ENCODE measurements around the gene MRGPRF. TPM values are rescaled to one million over a fixed set of nuclear protein-coding genes. Genes with fewer than 3 reads are reported as not detected.
A peak's percentile ranks its signal among the peaks of the same experiment; 100 is the strongest.

MRGPRF gene
- polyA plus RNA-seq, 1 donor from 2014 or later: not detected

DNA sequence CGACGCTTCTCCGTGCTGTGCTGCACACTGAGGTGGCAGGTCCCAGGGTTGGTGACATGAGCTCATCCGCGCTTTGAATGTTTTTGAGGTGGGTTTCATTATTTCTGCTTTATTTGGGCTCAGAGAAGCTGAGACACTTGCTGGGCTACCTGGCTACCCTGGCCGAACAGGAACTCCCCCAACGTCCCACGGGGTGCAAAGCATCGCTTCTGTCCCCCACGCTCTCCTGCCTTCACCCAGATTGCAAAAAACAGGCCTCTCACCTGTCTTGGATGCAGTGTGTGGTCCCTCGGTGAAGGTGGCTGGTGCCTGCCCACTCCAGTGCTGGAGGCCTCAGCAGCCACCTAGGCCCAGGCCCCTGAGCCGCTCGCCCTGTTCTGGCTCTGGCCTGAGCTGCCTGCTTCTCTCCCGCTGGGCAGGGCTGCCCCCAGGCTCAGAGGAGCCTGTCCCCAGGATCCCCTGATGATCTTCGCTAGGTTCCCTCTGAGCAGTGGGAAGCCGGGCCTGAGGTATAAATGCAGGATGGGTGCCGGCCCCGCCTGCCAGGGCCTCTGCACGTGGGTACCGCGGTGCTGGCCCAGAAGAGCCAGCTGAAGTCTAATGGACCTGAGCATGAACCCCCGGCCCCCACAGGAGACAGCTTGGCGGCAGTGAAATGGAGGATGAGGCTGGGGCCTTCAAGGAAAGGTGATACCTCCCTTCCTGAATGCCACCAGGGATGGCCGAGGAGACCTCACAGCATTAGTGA is 16.5 kb downstream of the MRGPRF start:
- Mint-ChIP-seq H3K27me3 (peaks cover 16% of the 10 kb centered on the region), H3K27ac (no peak overlapping the region), H3K36me3 (no peaks in the 10 kb centered on the region), H3K9me3 (no peaks in the 10 kb centered on the region), H3K4me3 (no peak overlapping the region), H3K4me1 (no peaks in the 10 kb centered on the region)

- H3K4me3 Mint-ChIP-seq: no peak overlapping the region
- H3K4me1 Mint-ChIP-seq: no peaks in the 10 kb centered on the region
- H3K27me3 Mint-ChIP-seq: peaks cover 19% of the 10 kb centered on the region
- H3K27ac Mint-ChIP-seq: no peak overlapping the region
- H3K36me3 Mint-ChIP-seq: no peaks in the 10 kb centered on the region
- no peaks in the 10 kb centered on the region for H3K9me3 Mint-ChIP-seq
Measured at GRCh38 chr11:68994894-68995285, 18.2 kb downstream of the MRGPRF start.

DNA sequence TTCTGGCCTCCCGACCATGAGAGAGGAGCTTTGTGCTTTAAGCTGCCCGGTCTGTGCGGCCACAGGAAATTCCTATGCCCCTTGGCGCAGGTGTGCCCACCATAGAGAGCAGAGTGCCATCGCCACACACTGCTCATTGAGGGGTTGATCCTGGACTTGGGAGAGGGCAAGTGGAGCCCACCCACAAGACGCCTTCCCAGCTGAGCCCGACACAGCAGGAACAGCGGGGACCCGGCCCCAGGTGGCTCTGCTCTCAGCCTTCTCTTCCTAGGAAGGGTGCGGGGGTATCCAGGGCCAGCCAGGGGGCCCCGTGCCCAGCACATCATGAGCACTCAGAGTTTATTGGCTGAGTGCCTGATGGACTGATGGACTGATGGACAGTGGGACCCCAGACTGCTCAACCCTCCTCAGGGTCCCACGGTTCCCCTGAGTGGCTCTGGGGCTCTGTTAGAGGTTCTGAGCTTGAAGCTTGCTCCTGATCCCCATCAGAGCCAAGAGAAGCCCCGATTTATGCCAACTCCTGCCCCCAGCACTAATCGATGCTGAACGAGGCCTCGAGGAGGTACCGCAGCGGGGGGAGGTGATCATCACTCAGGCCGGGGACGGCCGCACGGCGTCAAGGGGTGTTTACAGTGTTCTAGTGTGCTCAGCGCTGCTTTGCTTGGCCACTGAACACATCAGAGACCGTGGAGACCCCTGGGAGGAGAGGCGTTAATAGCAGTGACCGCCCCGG is 18.7 kb downstream of the MRGPRF start:
- H3K36me3 Mint-ChIP-seq: no peaks in the 10 kb centered on the region
- peaks cover 19% of the 10 kb centered on the region for H3K27me3 Mint-ChIP-seq
- H3K27ac Mint-ChIP-seq: no peak overlapping the region
- H3K4me1 Mint-ChIP-seq: no peaks in the 10 kb centered on the region
- H3K9me3 Mint-ChIP-seq: no peaks in the 10 kb centered on the region
- no peak overlapping the region for H3K4me3 Mint-ChIP-seq

DNA sequence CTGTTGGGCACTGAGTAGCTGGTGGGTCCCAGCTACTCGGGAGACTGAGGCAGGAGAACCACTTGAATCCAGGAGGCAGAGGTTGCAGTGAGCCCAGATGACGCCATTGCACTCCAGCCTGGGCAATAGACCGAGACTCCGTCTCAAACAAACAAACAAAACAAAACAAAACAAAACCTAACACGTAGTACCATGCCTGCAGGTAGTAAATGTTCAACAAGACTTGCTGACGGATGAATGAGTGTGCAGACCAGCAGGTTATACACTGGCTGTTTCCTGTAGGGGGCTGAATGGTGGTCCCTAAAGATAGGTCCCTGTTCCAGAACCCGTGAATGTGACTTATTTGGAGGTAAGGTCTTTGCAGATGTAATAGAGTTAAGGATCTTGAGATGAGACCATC is 19.5 kb downstream of the MRGPRF start:
- Mint-ChIP-seq H3K27me3 (peaks cover 19% of the 10 kb centered on the region), H3K4me3 (no peak overlapping the region), H3K27ac (no peak overlapping the region), H3K4me1 (no peaks in the 10 kb centered on the region), H3K36me3 (no peaks in the 10 kb centered on the region), H3K9me3 (no peaks in the 10 kb centered on the region)

DNA sequence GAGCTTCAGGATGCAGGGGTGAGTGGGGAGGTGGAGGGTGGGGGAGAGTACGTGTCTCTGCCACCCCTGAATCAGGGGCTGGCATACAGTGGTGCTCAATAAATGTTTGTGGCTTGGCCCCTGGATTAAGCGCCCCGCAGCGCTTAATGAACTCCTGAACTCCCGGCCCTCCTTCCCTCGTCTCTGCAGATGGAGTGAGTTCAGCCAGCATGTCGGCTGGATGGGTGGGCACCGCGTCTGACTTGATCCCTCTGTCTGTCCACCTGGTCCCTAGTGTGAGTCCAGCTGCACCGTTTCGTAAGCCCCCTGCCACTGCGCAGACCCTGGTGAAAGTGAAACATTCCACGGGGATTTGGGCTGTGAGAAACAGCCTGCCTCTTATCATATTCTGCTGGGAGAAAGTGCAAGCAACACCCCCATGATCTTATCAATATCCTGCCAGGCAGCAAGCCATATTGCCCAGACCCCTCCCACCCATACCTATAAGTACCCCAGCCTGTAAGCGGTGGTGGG is 20.2 kb downstream of the MRGPRF start:
- Mint-ChIP-seq H3K4me3 (no peak overlapping the region), H3K9me3 (no peaks in the 10 kb centered on the region), H3K27me3 (peaks cover 19% of the 10 kb centered on the region), H3K27ac (no peak overlapping the region), H3K36me3 (no peaks in the 10 kb centered on the region), H3K4me1 (no peaks in the 10 kb centered on the region)

GRCh38 chr11:68990995-68991780 is 21.9 kb downstream of the MRGPRF start:
- H3K4me3 Mint-ChIP-seq: no peak overlapping the region
- H3K36me3 Mint-ChIP-seq: peaks cover 1% of the 10 kb centered on the region
- H3K9me3 Mint-ChIP-seq: peaks cover 0 to 14% (median 5%) of the 10 kb centered on the region in 3 donors
- no peaks in the 10 kb centered on the region for H3K4me1 Mint-ChIP-seq
- H3K27me3 Mint-ChIP-seq: peaks cover 19% of the 10 kb centered on the region
- no peak overlapping the region for H3K27ac Mint-ChIP-seq

DNA sequence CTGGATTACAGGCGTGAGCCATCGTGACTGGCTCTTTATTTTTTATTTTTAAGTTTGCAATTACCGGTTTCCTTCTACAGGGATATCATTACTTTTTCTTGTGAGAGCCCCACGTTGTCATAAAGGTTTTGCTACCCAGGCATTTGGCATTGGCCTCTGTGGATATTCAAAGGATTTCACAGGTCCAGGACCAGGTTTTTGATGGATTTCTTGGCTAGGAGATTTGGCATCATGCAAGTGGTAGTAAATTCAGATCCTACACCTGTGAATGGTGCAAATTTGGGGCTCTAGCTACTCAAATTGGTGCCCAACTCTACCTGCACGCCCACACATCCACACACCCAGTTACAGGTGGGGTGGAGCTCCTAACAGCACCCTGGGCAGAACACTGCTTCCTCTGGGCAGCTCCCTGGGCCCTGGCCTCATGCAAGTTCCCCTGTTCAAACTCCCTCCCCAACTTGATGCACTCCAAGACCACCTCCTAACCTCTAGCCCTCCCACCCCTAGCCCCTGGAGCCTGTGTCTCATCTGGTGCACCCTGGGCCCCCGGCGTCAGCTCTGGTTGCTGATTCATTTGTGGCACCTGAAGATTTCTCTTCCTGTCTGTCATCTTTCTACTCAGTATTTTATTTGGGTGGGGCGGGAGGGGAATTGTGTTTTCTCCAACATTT is 23.0 kb downstream of the MRGPRF start:
- no peak overlapping the region for H3K4me3 Mint-ChIP-seq
- peaks cover 19% of the 10 kb centered on the region for H3K27me3 Mint-ChIP-seq
- no peaks in the 10 kb centered on the region for H3K4me1 Mint-ChIP-seq
- H3K27ac Mint-ChIP-seq: no peak overlapping the region
- H3K9me3 Mint-ChIP-seq: peaks cover 0 to 14% (median 5%) of the 10 kb centered on the region in 3 donors
- H3K36me3 Mint-ChIP-seq: peaks cover 1% of the 10 kb centered on the region

DNA sequence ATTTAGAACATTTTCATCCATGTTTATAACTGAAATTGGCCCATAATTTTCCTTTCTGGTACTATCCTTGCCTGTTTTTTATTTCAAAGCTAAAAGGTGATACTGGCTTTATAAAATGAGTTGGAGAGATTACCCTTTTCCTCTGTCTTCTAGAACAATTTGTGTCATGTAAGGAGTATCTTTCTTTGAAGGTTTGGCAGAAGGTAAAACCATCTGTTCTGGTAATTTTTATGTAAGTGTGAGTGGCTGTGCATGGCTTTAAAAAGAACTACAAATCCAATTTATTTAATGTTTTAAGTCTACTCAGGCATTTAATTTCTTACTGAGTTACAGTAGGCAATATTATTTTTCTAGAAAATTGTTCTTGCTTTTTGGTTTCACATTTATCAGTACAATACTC is 24.6 kb downstream of the MRGPRF start:
- H3K27me3 Mint-ChIP-seq: peaks cover 17% of the 10 kb centered on the region
- H3K4me1 Mint-ChIP-seq: no peaks in the 10 kb centered on the region
- H3K36me3 Mint-ChIP-seq: peaks cover 1% of the 10 kb centered on the region
- H3K9me3 Mint-ChIP-seq: peaks cover 0 to 14% (median 5%) of the 10 kb centered on the region in 3 donors
- H3K4me3 Mint-ChIP-seq: no peak overlapping the region
- no peak overlapping the region for H3K27ac Mint-ChIP-seq

DNA sequence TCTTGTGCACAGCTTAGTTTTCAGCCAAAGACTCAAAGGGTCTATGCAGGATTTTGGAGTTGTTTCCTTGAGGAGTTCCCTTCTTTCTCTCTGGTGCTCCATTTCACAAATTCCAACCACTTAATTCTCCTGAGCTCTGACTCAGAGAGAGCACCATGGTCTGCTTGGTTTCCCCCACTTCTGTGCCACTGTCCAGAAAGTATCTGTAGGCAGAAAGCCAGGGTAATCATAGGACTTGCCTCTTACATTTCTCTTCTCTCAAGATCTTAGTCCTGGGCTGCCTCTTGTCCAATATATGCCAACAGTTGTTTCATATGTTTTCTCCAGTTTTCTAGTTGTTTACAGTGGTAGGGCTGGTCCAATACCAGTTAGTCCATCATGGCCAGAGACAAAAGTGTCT is 25.8 kb downstream of the MRGPRF start:
- no peak overlapping the region for H3K4me3 Mint-ChIP-seq
- H3K36me3 Mint-ChIP-seq: peaks cover 3% of the 10 kb centered on the region
- H3K27me3 Mint-ChIP-seq: peaks cover 7% of the 10 kb centered on the region
- H3K9me3 Mint-ChIP-seq: peaks cover 0 to 18% (median 7%) of the 10 kb centered on the region in 3 donors
- no peaks in the 10 kb centered on the region for H3K4me1 Mint-ChIP-seq
- H3K27ac Mint-ChIP-seq: no peak overlapping the region

- no peak overlapping the region for H3K4me3 Mint-ChIP-seq
- no peak overlapping the region for H3K27ac Mint-ChIP-seq
- H3K36me3 Mint-ChIP-seq: peaks cover 5% of the 10 kb centered on the region
- H3K27me3 Mint-ChIP-seq: peaks cover 7% of the 10 kb centered on the region
- H3K9me3 Mint-ChIP-seq: peaks cover 5 to 25% (median 13%) of the 10 kb centered on the region in 3 donors
- H3K4me1 Mint-ChIP-seq: no peaks in the 10 kb centered on the region
Measured at GRCh38 chr11:68983801-68984200, 29.2 kb downstream of the MRGPRF start.

- Mint-ChIP-seq H3K4me1 (peaks cover 0 to 2% (median 0%) of the 10 kb centered on the region in 3 donors), H3K36me3 (peaks cover 5% of the 10 kb centered on the region)
Measured at GRCh38 chr11:68982134-68982533, 30.9 kb downstream of the MRGPRF start.

DNA sequence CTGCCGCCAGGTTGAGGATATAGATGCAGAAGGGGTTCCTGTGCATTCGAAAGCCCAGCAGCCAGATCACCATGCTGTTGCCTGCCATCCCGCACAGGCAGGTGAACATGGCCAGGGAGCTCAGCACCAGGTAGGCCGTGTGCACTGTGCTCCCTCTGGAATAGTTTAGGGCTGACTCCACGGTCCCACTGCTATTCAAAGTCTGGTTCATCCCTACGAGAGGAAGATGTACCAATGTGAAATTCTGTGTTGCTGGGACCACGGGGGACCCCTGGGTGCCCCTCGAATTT is 32.3 kb downstream of the MRGPRF start, which contains the start of gene MRGPRD:
Gene MRGPRD (minus strand): TSS at position 211 of the 290 bp plus-strand sequence. CDS start 0 bp downstream, at position 211.
- Mint-ChIP-seq H3K9me3 (peaks cover 5 to 11% (median 8%) of the 10 kb centered on the region in 3 donors), H3K4me1 (peaks cover 0 to 2% (median 0%) of the 10 kb centered on the region in 3 donors), H3K4me3 (no peak within 1 kb of the TSS), H3K36me3 (peaks cover 4% of the 10 kb centered on the region), H3K27ac (peak within 1 kb of the TSS in 1 of 3 donors; percentile 35), H3K27me3 (peaks cover 7% of the 10 kb centered on the region)

More at GRCh38 chr11:68982134-68982533, 30.9 kb downstream of the MRGPRF start:
- H3K27me3 Mint-ChIP-seq: peaks cover 7% of the 10 kb centered on the region
- H3K27ac Mint-ChIP-seq: no peak overlapping the region
- H3K9me3 Mint-ChIP-seq: peaks cover 5 to 20% (median 13%) of the 10 kb centered on the region in 3 donors
- H3K4me3 Mint-ChIP-seq: no peak overlapping the region

DNA sequence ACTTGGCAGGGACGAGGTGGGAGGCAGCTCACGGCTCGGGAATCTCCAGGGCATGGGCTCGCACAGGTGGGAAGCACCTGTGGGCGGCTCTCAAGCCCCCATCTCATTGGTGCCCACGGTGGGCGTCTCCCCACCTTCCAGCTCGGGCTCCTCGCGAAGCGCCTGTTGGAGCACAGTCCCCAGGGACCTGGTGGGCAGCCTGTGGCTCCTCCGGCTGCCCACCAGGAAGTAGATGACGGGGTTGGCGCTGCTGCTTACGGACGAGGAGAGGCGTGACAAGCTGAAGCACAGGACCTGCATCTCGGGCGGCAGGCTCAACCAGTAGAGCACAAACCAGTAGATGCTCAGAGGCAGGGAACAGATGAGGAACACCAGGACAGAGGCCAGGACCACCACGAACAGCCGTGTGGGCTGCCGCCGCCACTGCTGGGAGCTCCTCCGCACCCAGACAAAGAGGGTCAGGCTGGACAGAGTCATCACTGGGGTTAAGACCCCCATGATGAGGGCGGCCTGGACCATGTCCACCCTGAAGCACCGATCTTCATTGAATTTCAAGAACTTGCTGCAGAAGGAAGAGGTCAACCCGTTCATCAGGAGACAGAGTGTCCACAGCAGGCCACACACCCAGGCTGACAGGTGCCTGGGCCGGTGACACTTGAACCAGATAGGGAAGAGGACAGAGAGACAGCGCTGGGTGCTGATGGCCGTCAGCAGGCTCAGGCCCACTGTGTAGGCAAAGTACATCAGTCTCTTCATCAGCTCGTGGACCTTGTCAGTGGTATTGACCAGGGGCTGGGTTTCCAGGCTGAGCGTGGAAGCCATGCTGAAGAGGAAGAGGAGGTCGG is 32.9 kb downstream of the MRGPRF start:
- H3K4me3 Mint-ChIP-seq: no peak overlapping the region
- peaks cover 7% of the 10 kb centered on the region for H3K27me3 Mint-ChIP-seq

More for the DNA sequence above, 32.9 kb downstream of the MRGPRF start:
- peaks cover 4% of the 10 kb centered on the region for H3K36me3 Mint-ChIP-seq
- H3K4me1 Mint-ChIP-seq: peaks cover 0 to 2% (median 0%) of the 10 kb centered on the region in 3 donors
- no peak overlapping the region for H3K27ac Mint-ChIP-seq
- H3K9me3 Mint-ChIP-seq: peaks cover 5 to 11% (median 8%) of the 10 kb centered on the region in 3 donors
